GM19397 (cell line): ENCODE results near the gene OSBPL1A.

Experiments used
- ATAC-seq: cut with Tn5 transposase; IDR thresholded peaks from one replicate; pipeline ENCODE4 v1.9.1; 2021; ENCODE audit warnings: mild to moderate bottlenecking, moderate library complexity; ENCODE audit not compliant: unreplicated experiment

The OSBPL1A gene

DNA sequence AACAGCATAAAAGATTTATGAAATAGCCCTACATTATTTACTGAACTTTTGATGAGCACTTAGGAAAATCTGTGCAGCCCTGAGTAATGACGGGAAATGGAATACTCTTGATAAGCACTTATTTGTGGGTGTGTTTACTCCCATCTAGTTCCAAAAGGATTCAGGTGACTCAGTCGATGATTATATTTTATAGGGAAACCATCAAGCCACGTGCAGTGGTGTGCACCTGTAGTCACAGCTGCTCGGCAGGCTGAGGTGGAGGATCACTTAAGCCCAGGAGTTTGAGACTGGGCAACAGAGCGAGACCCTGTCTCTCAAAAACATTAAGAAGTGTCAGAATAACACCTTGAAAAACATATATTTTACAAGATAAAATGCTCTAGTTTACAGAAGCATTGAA is 166.9 kb downstream of the OSBPL1A start:
- no peak for ATAC-seq

DNA sequence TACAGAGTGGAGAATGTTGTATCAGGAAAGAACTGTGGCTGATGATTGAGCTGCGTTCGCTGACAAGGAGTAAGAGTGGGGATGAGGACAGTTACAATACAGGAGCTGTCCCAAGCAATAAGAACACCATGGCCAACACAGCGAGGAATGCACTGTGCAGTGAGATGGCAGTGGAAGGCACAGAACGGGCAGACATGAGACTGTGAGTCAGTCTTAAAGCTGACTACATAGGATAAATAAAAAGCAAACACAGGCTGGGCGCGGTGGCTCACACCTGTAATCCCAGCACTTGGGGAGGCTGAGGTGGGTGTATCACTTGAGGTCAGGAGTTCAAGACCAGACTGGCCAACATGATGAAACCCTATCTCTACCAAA is 169.0 kb downstream of the OSBPL1A start:
- ATAC-seq, result no peak

DNA sequence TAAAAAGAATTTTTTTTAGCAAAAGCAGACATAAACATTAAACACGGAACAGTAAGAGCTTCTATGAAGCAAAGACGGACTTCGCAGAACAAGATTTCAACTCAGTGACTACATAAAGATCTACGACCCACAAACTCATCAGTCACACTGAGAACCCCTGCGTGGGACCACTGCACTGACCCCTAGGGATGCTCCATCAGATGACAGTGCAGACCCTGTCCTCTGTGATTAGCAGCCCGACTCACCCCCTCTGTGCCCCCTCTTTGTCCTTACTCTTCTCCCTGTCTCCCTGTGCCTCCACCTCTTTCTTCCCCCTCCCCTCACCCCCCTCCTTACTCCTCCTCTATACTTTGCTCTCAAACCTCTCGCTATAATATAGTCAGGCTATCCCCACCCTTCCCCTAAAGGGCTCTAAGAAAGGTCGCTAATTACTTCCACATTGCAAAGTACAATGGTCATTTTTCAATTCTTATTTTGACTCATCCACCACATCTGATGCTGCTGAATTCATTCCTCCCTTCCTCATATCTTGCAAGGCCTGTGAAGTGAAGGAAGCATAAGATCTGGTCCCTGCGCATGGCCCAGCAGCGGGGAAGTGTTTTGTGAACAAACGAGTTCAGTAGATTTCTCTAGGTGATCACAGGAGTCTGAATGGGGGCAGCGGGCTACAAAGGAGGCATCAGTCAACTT is 169.5 kb downstream of the OSBPL1A start:
- ATAC-seq, result no peak

DNA sequence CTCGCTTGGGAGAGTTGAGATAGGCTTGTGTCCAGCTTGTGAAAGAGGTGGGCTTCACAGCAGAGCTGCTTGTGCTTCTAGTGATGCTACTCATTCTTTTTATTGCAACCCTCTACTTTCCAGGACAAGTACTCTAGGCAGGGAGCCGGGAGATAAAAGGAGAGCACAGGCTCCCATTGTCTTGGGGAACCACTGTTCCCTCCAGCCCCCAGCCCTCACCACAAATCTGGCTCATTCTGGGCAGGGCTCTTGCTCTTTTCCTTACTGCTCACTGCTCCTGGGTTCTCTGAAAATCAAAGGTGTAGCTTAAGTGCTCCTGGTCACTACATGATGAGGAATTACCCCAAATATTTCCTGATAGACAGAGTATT is 177.3 kb downstream of the OSBPL1A start:
- ATAC-seq, result no peak

DNA sequence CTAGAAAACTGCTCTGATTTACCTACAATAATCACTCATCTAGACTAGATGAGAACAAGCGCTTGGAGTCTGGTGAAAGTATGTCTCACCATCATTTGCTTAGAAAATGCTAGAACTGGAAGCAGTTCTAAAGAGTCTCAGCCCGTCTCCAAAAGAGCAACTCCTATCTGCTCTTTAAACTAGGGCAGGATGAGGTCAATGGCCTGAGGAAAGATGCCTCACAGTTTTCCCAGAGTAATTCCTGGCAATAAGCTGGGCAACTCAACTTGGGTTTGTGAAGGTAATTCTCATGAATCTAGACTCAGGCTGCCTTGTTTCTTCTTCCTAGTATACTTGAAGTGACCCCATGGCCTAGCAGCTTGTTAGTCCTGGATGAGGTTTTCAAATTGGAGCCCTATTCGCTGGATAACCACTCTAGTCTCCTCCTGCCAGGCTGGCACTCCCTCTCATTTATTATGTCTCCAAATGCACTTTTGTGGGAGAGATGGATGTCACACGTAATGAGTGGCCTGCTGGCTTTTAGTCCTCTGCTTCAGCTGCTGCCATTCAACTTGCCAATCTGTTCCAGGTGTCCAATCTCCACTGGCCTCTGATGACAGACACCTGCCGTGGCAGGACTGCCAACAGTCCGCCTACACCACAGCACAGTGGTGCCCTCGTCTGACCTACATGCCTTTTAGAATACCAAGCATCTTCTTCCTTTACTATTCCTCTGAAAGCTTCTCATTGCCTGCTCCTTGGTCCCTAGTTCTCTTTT is 177.9 kb downstream of the OSBPL1A start:
- ATAC-seq, result no peak

DNA sequence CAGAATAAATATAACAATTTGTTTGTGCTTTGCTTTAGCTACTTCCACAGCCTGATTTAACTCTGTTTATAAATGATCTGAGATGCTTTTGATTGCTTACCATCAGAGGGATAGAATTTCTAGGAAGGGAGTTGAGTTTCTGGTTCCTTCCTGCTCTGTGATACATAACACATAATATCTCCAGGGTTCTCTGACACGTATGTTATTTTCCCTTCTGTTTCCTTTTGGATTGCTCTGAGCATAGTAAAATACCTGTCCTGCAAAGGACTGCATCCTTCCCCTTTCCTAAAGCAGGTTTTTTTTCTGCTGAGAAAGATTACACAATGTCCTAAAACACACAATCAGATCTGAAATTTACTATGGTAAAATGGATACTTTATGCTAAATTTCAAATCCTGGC is 182.7 kb downstream of the OSBPL1A start:
- no peak for ATAC-seq

DNA sequence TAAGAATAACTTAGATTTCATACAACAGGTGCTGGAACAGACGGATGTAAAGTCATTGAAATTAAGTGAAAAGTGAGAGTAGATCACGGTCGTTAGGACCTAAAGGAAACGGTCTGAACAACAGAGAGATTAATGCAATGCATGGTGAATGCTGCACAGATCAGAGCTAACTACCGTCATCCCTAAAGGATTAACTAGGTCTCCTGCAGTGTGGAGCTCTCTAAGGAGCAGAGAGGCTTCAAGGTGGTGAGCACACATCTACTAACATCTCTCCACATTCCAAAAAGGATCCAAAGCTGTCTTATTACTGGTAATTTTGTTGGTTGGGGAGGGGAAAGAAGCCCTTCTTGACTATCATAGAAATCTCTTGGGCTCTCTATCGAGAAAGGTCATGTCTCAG is 183.5 kb downstream of the OSBPL1A start:
- no peak for ATAC-seq

DNA sequence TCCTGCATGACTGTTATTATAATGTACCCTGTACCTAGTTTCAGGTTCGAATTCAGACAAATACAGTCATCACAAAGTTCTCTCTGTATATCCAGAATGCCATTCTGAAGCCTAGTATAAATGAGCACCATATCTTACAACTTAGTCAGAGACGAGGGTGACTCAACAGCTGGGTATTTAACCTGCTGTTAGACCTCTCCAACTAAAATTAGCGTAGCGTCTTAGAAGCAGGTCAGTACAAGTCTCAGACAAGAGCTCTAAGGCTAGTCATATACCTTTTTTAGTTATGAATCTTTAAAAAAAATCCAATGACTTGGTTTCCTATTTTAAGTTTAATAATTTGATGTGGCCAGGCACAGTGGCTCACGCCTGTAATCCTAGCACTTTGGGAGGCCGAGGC is 184.7 kb downstream of the OSBPL1A start:
- ATAC-seq, result no peak

DNA sequence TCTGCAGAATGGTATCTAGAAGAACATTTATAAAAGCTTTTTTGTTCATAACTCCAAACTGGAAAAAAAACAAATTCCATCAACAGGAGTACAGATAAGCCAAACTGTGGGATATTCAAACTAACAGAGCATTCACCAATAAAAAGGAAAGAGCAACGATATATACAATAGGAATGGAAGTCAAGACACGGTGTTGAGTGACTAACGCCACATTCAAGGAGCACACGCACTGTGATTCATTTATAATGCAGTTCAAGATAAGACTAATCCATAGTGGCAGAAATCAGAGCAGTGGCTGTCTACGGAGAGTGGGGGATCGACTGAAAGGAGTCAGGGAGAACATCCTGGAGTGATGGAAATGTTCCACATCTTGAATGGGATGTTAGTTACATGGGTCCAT is 188.1 kb downstream of the OSBPL1A start:
- no peak for ATAC-seq

DNA sequence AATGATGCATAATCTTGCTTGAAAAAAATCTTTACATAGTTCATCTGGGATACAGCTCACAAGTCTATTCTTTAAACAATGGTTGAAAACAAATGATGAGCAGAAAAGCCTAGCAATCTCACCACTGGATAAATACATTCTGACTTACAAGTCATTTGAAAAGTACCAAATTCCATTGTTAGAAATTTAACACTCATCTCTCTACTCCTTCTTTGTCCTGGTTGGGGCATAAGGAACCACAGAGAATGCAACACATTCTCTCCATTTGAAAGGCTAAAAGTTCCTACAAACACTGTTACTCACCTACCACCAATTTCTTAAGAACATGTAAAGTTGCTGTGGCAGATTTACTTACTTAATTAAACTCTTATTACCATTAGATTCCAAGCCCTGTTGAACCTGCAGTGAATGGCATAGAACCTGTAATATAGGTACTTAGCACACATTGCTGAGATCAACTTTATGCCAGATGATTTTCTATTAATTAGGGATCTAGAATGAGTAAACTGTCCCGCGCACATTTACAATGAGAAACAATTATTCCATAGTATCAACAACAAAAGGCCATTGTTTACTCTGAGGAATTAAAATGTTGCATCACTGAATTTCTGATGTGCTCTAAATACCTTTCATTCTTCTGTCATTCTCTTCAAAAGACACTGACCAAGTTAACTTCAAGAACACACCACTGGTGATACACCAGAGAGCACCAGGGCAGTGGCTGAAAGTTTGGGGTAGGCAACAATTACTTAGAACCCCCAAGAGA is 189.2 kb downstream of the OSBPL1A start:
- ATAC-seq, result no peak

DNA sequence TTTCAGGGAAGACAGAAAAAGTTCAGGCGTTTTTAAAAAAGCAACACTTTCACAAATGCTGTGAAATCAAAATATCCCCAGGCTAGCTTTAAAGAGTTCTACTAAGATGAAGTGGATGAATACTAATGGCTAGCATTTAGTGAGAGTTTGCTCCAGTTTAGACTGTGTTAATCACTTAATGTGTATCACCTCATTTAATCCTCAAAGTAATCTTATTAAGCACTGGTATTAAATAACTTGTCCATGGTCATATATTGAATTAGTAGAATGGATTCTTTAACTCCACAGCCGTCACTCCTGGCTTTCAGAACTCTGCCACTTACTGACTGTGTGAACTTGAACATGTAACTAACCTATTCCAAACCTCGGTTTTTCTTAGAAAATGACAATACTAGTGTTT is 192.7 kb downstream of the OSBPL1A start:
- ATAC-seq, result no peak

DNA sequence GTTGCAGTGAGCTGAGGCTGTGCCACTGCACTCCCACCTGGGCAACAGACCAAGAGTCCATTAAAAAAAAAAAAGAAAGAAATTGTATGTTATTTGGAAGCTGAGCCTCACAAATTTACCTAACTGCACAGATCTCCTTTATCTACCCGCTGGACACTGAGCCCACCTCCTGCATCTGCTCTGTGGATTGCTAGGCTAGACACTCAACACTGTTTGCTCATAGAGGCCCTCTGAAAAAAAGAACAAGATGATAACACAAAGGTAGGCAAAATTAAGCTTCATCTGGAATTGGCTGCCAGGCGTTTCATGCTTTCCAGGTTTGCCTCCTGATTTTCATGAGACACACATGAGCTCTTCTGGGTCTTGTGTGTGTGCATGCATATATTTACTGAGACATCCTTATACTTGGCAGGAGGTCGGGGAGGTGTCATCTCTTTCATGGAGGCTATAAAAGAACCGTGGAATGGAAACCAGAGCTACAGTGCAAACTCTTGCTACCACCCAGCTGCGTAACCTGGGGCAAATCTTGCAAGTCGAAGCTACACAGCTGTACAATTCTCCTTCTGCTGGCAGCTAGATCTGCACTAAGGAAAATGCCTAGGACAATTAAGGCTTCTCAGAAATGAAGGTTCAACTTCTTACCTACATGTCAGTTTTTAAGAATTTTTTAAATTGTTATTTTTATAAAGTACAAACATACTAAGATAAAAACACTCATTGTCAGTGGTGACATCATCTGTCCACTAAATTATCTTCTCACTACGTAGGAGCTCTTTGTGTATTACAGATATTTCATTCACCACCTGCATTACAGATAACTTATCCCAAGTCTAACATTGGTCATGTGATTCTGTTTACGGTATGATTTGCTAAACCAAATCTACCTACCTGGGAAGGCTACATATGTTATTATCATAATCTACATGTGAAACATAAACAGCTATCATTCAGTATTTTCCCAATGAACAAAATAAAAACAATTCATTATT is 195.6 kb downstream of the OSBPL1A start:
- ATAC-seq, result no peak

DNA sequence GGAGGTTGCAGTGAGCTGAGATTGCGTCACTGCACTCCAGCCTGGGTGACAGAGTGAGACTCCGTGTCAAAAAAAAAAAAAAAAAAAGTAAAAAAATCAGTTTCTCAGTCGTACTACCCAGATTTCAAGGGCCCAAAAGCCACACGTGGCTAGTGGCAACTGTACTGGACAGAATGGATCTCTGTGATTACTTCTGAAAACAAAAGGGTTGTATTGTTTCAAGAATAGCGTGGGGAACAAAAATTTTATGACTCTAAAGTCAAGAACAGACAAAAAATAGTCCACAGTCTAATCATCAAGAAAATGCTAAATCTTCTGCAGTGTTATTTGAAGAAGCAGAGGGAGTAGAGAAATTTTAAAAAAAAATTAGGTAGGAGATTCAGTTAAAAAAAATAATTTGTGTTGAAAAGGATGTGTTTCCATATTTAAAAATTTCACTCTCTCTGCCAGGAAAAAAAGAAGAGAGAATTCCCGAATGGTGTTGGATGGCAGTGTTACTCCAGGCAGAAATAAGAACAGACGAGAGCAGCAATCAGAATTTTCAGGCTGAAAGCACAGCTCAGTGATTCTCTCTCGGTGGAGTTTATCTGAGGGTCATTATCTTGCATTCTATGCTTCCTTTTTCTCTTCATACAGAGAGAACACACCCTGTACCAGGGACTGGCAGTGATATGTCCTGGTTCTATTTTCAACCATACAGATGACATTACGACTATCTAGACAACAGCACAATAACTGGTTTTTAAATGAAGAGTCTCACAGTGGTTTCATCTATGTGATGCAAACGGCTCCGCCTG is 196.9 kb downstream of the OSBPL1A start:
- ATAC-seq, result no peak

DNA sequence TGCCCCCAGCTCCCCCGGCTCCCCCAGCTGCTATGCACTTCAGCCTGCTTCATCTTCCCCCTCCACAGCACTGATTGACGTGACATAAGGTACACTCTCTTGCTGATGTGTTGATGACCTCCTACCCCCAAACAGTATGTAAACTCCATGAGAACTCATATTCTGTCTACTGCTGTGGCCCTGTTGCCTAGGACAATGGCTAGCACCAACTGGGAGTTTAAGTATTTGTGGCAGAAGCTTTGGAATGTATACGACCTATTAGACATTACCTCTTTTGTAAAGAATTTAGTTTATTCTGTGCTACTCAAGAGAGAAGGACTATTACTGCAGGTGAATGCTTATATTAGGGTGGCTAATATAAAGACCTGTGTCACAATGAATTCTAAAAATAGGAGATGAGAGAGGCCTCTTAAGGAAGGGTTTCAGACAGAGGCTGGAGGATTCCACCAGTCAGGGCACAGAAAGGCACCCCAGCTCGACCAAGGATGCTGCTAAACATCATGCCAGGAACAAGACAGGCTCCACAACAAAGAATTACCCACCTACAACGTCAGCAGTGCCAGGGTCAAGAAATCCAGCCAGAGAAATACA is 198.2 kb downstream of the OSBPL1A start:
- no peak for ATAC-seq

DNA sequence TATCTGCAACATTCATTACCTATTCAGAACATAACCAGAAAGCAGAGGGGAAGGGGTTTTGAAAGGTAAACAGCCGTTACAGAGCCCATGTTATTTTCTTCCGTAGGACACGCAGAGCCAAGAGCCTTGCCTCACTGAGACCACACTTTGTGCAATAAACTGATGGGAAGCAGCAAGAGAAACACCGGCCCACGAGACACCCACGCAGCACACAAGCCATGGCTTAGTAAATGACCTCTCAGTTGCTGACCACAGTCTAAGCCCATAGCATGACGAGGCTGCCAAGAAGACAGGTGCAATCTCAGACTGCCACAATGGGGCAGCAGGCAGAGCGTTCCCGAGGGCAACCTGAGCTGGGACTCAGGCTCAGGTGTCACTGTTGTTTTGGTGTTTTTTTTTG is 199.2 kb downstream of the OSBPL1A start:
- ATAC-seq, result no peak

DNA sequence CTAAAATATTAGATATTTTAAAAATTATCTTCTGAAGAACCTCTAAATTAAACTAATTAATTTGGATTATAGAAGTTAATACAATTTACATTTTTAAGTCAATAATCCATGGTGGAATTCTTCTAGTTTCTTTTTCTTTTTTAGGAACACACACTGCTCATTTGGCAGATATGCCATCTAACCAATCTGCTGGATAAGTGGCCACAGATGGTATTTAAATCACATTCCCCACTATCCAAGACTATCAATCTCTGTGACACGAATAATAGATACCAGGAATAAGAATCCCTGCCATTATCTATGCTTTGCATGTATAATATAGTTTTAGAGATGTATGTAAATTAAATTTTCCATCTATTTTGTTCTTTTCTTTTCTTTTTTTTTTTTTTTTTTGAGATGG is 200.2 kb downstream of the OSBPL1A start:
- no peak for ATAC-seq

DNA sequence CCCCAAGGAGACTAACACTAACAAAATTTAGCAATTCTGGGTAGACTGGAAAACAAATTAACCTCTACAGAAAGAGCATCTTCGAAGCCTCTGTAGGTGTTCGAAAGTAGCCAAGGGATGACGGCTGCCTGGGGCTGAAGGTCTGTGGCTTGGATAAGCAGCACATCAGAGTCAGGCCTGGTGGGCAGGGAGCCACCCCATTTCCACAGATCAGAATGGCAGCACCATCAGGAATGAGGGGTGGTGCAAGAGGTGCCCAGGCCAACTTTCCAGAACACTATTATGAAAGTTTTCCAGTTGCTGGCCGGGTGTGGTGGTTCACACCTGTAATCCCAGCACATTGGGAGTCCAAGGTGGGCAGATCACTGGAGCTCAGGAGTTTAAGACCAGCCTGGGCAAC is 200.9 kb downstream of the OSBPL1A start:
- no peak for ATAC-seq

DNA sequence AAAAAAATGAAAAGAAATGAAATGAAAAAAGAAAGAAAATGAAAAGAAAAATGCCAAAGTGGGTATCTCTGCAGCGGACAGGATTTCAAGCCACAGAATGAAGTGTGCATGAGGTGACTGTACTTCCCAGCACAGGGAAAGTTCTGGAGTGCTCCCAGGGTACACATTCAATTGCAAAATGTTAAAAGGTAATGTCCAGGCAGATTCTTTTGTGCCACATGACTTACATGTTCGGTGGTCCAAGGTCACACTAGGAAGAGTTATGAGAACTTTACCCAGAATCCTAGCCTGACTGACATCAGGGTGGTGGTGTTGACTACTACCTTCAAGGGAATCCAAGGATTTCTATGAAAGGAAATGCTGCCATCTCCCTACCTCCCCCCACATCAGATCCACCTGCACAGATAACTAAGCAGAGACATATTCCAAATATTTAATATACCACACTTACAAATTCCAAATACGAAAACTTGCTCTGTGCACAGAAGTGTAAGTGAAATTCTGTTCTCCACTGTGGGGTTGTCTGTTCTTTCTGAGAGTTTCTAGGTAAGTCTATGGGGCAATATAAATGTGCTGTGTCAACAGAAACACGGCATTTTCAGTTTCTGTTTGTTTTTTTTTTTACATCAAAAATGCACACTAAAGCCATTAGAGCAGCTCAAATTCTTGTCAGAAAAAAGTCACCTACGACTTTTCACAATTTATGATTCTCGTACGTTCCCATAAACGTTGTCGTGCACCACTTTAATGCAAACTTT is 202.1 kb downstream of the OSBPL1A start:
- ATAC-seq, result no peak

DNA sequence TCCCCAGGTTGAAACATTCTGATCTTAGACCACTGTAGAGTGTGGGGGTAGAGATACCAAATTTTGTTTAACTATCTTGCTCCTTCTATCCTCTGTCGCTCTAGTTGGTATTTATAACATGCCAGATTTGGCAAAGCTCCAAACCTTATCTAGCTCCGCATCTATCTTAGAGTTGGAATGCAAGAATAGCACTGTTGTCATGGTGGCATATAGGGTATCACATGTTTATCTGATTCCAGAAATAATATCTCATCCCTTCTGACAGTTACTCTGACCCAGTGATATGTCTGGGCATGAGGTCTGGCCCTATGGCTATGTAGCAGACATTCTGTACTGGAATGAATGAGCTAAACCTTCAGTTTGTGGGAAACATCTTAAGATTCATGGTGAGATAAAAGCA is 207.0 kb downstream of the OSBPL1A start:
- no peak for ATAC-seq
